ENCODE measurements around the gene GKN1.
"Not testable (repeated sequence)": the region's sequence is repeated elsewhere in the genome, so short reads cannot be mapped to it uniquely, and the experiment has no call there.

GKN1 gene, protein sequence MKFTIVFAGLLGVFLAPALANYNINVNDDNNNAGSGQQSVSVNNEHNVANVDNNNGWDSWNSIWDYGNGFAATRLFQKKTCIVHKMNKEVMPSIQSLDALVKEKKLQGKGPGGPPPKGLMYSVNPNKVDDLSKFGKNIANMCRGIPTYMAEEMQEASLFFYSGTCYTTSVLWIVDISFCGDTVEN

DNA sequence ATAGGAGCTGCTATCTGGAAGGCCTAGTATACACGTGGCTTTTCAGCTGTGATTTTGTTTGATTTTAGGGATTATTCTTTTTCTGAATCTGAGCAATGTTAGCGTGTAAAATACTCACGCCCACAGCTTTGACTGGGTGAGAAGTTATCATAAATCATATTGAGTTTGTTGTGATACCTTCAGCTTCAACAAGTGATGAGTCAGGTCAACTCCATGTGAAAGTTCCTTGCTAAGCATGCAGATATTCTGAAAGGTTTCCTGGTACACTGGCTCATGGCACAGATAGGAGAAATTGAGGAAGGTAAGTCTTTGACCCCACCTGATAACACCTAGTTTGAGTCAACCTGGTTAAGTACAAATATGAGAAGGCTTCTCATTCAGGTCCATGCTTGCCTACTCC lies at the start of gene GKN1:
TSS of gene GKN1 (plus strand) at position 386 of the 400 bp plus-strand sequence. CDS start 42 bp downstream, outside the sequence.
- DNase-seq = no peak

DNA sequence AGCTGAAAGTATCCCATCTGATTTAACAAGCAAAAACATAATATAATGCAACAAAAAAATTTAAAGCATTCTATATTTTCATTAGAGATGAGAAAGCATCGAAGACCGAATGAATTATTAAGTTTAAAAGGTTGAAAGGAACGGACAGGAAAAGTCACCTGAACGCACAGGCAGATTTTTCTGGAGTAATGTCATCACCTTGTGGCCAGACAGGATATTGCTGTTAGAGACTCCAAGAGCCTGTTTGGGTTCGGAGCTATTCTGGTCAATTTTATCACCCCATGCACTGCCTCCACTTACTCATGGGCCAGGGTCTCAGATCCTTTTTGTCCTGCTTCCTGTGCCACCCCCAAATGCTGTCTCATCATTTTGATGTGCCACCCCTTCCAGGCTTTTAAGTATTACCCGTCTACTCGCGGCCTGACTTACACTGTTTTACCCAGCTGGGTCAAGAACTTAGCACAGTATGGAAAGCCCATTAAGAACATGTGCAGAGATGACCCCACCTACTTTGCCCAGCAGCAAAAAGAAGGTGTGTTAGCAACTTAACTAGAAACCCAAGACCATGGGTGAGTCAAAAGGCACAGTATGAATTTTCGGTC lies 49.0 kb upstream of the GKN1 start:
- peak; percentile 11 for DNase-seq

DNA sequence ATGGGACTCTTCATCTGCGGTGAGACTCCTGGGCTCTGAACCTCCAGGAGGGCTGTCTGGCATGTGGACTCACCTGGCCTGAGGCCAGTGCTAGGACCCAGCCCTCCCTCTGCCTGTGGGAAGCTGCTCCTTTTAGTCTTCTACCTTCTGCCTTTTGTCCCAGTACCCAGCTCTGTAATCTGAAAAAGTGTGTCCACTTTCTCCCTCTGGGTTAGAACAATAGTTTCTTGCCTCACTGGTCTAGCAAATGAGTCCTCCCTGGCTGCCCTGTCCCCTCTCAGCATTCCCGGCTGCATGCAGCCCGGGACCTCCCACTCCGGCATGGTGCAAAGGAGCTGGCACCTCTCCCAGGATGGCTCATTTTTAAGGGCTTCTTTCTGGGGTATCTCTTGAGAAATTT lies 47.6 kb upstream of the GKN1 start:
- no peak for DNase-seq

DNA sequence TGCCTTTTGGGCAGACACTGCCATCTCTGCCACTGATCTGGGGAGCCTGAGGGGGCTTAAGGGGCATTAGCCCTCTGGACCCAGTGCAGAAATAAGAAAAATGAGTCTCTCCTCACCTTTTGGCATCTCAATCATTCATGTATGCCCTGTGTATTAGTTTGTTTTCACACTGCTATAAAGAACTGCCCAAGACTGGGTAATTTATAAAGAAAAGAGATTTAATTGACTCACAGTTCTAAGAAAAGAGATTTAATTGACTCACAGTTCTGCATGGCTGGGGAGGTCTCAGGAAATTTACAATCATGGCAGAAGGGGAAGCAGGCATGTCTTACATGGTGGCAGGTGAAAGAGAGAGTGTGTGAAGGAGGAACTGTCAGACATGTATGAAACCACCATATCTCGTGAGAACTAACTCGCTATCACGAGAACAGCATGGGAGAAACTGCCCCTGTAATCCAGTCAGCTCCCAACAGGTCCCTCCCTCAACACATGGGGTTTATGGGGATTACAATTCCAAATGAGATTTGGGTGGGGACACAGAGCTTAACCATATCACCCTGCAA lies 43.2 kb upstream of the GKN1 start:
- no peak for DNase-seq

DNA sequence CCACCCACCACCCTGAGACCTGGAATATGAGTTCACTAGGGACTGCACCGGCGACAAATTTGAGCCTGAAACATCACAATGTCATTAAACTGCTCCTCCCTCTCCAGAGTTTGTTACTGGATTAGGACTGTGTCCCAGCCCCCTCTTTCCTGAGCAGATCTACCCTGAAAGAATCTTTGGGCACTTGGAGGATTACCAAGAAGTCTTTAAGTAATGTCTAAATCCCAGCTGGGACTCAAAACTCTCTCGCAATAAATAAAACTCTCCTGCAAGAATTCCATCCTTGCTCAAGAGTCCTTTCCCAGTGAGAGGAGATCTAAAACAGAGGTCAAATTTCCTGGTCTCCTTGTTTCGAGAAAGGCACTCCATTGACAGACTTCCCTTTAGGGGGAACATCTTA lies 42.6 kb upstream of the GKN1 start:
- DNase-seq = no peak

DNA sequence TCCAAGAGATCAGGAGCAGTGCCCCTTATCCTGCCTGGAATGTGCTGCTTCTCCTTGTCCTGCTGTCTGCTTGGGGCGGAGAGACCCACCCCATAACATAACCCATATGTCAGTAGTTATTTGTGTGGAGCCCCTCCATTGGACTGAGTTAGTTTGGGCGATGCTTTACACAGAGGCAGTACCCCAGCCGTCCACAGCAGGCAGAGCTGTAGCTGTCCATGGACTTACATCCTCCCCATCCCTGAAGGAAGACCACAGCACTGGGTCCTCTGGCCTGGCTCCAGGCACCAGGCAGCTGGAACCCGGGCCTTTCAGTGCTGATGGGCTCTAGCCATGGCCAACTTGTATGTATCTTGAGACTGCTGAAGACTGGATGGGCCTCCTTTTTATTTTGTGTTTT lies 42.0 kb upstream of the GKN1 start:
- DNase-seq = no peak

DNA sequence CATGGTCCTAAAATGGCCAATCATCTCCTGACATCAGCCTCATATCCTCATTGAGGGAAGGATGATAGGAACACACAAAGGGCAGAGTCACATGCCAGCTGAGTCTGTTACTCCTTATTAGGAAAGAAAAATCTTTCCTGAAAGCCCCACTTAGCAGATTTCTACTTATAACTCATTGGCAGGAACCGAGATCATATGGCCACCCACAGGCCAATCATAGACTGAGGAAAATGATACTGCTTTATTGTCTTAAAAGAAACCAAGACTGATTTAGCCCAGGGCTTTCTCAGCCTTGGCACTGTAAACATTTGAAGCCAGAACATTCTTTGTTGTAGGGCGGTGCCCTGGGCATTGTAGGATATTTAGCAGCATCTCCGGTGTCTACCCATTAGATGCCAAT lies 40.4 kb upstream of the GKN1 start:
- DNase-seq = no peak

DNA sequence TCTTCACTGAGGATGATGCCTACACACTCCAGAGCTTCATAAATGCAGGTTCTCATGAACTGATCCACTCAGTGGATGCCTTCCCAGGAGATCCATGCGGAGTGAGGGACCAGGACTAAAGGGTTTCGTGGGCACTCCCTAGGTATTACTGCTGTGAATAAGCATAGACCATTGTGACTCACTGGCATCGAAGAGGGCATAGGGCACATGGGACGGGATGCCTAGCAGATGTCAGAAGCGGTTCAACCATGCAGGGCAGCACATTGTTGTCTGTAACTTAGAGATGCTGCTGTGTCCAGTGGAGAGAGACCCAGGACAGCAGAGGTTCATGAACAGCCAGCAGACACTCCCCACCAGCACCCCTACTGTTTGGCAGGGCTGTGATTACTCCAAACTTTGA lies 39.0 kb upstream of the GKN1 start:
- DNase-seq = no peak

DNA sequence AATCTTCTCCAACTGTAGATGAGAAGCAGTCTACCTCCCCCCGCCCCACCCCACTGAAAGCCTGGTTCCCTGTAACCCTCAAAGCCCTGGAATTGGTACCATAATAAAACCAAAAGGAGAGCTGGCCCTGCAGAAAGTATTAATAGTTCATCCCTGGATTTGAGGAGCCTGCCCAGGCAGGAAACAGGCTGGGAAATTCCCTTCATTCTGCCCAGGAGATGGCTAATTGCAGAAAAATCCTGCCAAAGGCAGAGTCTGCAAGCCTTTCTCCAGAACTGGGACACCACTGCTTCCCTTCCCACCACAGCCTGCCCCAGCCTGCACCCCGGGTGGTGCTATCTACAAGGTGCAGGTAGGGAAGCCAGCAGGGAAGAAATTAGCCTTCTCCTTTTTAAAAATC lies 38.0 kb upstream of the GKN1 start:
- DNase-seq = no peak

DNA sequence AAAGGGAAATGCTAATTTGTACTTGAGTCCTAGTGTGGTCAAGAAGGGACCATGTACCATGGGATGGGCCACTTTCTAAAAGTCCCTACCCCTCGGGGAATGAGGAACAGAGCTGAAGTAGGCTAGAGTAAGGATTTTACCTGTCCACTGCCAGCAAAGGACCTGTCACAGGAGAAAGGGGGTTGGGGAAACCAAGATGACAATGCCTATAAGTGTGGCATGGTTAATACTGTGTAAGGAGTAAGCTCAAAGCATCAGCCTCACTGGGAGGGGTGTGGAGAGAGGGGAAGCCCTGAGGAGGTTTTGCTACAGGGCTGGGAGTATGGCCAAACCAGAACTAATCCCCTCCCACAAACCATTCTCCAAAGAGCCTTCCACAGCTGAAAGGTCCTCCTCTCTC lies 37.5 kb upstream of the GKN1 start:
- DNase-seq = no peak

DNA sequence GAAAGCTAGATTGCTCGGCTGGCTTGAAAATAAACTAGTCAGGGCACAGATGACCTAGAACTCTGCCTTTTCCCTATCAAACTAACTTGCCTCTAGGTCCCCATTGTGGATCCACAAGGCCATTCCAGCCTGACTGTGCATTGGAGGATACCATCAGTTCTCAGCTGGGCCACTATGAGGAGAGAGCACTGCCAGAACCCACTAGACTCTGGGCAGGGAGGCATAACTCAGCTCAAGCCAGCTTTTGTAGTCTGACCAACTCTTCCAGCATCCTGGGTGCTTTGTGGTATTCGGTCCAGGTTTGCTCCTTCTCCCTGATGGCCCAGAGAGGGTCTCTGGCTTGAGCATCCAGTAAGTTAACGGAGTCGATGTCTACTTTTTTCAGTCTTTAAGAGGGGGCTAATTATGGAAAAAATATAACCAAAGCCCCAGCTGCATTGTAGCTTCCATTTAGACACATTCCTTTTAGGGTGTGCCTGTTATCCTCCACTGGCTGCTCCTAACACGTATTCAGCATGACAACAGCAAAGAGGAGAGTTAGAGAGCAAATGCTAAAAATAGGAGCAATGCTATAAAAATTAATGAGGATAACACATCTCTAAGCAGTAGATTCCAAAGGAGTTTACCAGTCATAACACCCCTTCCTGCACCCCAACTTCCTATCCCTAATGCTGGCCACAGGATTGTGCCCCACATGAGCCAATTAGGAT lies 36.9 kb upstream of the GKN1 start:
- no peak for DNase-seq

DNA sequence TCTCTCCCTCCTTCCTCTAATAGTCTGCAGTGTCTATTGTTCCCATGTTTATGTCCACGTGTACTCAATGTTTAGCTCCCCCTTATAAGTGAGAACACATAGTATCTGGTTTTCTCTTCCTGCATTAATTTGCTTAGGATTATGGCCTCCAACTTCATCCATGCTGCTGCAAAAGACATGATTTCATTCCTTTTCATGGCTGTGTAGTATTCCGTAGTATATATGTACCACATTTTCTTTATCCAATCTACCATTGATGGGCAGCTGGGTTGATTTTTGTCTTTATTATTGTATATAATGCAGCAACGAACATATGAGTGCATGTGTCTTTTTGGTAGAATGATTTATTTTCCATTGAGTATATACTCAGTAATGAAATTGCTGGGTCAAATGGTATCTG lies 35.5 kb upstream of the GKN1 start:
- DNase-seq = no peak

DNA sequence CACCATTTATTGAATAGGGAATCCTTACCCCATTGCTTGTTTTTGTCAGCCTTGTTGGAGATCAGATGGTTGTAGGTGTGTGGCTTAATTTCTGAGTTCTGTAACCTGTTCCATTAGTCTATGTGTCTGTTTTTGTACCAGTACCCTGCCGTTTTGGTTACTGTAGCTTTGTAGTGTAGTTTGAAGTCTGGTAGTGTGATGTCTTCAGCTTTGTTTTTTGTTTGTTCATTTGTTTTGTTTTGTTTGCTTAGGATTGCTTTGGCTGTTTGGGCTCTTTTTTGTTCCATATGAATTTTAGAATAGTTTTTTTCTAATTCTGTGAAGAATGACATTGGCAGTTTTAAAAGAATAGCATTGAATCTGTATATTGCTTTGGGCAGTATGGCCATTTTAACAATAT lies 34.5 kb upstream of the GKN1 start:
- DNase-seq = no peak

DNA sequence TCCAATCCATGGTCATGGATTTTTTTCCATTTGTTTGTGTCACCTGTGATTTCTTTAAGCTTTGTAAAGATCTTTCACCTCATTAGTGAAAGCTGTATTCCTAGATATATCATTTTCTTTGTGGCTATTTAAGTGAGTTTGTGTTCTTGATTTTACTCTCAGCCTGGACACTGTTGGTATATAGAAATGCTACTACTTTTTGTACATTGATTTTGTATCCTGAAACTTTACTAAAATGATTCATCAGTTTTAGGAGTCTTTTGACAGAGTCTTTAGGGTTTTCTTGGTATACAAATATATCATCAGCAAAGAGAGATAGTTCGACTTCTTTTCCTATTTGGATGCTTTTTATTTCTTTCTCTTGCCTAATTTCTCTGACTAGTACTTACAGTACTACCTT lies 34.1 kb upstream of the GKN1 start:
- no peak for DNase-seq

DNA sequence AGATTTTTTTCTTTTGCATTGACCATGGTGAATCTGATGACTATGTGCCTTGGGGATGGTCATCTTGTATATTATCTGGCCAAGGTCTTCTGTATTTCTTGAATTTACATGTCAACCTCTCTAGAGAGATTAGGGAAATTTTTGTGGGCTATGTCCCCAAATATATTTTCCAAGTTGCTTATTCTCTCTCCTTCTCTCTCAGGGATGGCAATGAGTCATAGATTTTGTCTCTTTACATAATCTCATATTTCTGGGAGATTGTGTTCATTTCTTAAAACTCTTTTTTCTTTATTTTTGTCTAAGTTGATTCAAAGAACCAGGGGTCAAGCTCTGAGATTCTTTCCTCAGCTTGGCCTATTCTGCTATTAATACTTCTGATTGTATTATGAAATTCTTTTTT lies 31.6 kb upstream of the GKN1 start:
- no peak for DNase-seq

DNA sequence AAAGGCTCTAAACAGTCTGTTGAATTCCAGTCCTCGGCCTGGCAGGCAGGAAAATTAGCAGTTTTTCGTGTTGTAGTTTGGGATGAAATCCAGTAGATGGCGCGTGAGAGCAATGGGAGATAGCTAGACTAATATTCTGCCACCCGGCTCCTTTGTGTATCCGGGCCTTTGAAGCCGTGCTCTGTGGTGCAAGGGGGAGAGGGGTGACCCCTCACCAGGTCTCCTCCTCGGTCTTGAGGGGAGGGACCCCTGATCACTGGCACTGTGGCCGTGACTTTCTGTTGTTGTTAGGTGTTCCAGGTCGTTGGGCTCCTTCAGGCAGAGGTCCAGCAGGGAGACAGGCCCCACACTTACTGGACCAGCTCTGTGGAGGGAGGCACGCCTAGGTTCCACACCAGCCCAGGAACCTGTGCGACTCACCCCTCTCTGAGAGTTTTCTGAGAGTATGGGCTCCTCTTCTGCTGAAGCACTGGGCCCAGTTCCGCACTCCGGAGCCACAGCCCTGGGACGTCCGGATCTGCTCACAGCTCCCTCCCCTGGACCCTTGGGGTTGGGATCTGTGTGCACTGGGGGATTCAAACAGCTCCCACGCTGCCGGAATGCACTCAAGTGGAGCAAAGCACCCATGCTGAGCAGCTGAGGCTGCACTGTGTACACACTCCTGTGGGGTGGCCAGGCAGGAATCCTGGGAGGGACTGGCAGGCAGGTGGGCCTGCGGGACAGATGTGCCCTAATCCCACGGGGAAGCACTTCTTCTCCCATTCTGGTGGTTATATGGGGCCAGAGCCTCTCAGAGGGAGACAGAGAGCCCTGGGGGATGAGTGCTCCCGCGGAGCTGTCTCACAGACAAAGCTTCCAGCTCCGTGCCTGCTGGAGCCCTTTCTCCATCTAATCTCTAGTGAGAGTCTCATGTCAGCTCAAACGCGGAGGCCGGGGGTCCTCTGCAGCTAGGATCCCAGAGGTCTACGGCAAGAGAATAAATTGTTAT lies 30.6 kb upstream of the GKN1 start:
- peak; percentile 77 for DNase-seq

DNA sequence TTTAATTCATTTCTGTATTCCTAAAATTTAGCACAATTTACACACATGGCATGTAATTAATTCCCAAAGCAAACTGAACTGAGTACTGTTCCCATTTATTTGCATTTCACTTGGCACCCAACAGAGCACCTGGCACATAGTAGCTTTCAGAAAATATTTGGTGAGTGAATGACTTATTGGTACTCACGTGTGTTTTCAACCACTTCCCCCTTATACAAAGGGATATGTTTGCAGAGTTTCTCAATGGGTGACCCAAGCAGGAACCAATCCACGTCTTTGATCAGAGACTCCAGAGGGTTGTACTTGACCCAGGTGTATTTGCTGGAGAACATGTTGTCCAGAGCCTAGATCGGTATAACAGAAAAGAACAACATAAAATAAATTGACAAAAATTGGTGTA lies 28.3 kb upstream of the GKN1 start:
- peak; percentile 51 for DNase-seq

DNA sequence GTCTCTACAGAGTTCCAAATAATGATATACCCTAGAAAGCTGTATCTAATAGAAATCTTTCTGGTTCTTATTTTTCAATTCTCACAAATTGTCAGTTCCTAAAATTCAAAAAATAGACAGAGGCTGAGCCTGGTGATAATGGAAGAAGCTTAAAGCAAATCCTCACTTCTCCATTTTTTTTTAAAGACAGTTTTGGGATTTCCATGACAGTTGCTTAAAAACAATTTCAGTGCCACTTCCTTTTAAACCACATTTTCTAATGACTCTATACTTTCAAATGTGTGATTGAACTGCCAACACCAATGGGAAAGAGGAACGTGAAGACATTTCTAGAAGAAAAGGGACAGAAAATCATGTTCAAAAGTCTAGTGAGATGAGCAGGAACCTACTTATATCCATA lies 25.7 kb upstream of the GKN1 start:
- DNase-seq = no peak

DNA sequence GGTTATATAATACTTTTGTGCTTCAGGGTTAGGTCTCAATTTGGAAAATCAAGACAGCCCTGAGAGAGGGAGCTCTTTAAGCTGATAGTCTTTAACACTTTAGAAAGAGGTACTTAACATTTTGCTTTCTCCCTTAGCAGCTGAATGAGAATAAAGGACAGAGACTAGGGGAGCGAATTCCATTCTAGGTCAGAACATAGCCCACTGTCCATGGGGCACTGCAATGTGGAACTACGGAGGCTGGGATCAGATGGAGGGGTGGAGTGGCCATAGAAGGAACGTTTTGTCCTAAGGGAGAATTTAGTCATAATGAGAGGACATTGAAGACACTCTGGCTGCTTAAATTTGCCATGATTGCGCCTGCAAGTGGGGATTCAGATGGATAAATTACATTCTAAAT lies 22.5 kb upstream of the GKN1 start:
- DNase-seq = no peak

DNA sequence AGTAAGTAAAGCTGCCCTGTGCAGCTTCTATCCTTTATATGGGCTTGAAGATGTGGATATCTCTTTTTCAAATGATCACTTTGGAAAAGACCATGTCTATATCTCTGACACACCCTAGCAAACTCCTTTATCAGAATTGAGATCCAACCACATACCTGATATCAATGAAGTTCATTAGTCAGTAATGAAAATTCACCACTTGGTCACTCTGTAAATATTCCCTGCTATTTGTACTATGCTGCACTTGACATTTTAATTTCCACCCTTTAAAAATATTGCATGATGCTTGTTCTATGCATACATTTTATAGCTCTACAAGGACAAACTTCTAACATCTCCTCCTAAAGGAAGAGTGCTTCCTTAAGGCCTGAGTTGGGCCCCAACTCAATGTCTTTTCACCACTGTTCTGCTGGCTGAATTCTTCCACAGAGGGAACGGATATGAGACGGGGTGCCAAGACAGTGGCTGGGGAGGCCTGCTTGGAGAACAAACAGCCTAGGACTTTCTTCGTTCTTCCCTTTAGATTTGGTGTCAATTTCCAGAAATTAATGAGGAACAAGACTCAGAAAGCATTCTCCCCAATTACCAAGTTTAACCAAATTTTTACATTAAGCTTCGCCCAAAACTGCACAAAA lies 21.4 kb upstream of the GKN1 start, which contains the start of gene GKN2:
TSS of gene GKN2 (minus strand) at position 7 of the 635 bp plus-strand sequence. CDS start 32 bp downstream, outside the sequence.
- DNase-seq = no peak

DNA sequence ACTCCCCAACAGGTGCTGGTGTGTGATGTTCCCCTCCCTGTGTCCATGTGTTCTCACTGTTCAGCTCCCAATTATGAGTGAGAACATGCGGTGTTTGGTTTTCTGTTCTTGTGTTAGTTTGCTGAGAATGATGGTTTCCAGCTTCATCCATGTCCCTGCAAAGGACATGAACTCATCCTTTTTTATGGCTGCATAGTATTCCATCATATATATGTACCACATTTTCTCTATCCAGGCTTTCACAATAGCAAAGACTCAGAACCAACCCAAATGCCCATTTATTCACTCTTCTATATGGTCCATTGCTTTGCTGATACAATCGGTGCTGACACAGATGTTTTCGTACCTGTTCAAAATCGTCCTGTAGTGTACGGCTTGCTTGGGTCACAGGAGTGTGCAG lies 19.0 kb upstream of the GKN1 start:
- not testable (repeated sequence) for DNase-seq

DNA sequence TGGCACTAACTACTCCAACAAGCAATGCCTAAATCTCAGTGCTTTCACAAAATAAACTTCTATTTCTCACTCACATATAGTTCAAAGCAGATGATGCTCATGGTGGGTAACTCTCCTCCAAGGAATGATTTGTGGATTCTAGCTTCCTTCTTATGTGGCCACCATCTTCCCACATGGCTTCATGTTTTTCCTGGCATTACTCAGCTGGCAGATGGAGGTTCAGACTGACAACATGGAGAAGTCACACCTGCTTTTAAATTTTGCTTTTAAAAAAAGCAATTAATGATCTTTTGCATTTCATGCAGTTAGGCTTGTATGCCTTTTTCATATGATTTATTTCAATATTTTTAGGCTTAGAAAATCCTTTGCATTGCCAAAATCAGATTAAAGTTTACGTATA lies 15.4 kb upstream of the GKN1 start:
- DNase-seq = no peak
